ENCODE data around the gene CCDC85C.

GRCh38 chr14:99475660-99476059 lies 128.3 kb downstream of the CCDC85C start:
- TF ChIP-seq POLR2A (IDR thresholded peaks at IDR 0.05; ENCODE audit: low read depth, low read length) (no peak), TAF1 (IDR thresholded peaks at IDR 0.05; ENCODE audit: low read depth, low read length) (no peak), POLR2AphosphoS5 (IDR thresholded peaks at IDR 0.05; ENCODE audit: low read depth, low read length) (no peak), PAX5 (IDR thresholded peaks at IDR 0.05; ENCODE audit: insufficient read depth, low read length, severe bottlenecking) (no peak), POU2F2 (IDR thresholded peaks at IDR 0.05; ENCODE audit: low read depth, low read length) (no peak)

All from GM12891 (cell line).